Esophagus squamous epithelium (tissue), 4 donors: ENCODE measurements around the gene CAMKMT.

Experiments
- POLR2A ChIP-seq, 4 donors: fragments of 450-650 bp; IDR thresholded peaks; one replicate each; pipeline ENCODE4 v1.6.1; 2017; ENCODE audit warnings: antibody characterized with exemption in 4 of 4, mild to moderate bottlenecking in 4 of 4, moderate library complexity in 3 of 4
- TF ChIP-seq, protein P1 (sequence below), 6 experiments: fragments of 450-650 bp in 4 of 6; fragments of 200-600 bp in 2 of 6; sonication (generic) in 2 of 6; IDR thresholded peaks; one replicate each; pipeline ENCODE4 v1.5.1; 2016 to 2019; ENCODE audit warnings: antibody characterized with exemption in 6 of 6, mild to moderate bottlenecking in 4 of 6, moderate library complexity in 4 of 6

DNA sequence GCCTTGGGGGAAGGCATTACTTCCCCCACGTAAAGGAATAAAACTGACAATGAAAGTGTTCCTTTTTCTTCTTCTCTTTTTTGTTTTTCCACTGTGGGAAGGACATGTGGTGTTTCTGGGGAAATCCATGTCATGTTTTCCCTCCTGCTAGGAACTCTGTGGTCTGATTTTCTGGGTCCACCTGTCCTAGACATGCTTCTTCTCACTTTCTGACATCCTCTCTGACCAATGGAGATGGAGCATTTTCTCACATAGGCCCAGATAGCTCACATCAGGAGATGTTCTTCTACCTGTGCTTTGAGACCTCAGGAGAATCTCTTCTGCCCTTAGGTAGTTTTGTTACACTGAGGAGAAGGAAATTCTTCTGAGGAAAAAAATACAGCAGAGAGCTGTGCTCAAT lies 327.8 kb downstream of the CAMKMT start:
- no peak for TF ChIP-seq POLR2A (IDR thresholded peaks at IDR 0.05)
- TF ChIP-seq, protein P1, sequence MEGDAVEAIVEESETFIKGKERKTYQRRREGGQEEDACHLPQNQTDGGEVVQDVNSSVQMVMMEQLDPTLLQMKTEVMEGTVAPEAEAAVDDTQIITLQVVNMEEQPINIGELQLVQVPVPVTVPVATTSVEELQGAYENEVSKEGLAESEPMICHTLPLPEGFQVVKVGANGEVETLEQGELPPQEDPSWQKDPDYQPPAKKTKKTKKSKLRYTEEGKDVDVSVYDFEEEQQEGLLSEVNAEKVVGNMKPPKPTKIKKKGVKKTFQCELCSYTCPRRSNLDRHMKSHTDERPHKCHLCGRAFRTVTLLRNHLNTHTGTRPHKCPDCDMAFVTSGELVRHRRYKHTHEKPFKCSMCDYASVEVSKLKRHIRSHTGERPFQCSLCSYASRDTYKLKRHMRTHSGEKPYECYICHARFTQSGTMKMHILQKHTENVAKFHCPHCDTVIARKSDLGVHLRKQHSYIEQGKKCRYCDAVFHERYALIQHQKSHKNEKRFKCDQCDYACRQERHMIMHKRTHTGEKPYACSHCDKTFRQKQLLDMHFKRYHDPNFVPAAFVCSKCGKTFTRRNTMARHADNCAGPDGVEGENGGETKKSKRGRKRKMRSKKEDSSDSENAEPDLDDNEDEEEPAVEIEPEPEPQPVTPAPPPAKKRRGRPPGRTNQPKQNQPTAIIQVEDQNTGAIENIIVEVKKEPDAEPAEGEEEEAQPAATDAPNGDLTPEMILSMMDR (IDR thresholded peaks at IDR 0.05) = no peak
